Measurements from ENCODE around the gene WDR7.

DNA sequence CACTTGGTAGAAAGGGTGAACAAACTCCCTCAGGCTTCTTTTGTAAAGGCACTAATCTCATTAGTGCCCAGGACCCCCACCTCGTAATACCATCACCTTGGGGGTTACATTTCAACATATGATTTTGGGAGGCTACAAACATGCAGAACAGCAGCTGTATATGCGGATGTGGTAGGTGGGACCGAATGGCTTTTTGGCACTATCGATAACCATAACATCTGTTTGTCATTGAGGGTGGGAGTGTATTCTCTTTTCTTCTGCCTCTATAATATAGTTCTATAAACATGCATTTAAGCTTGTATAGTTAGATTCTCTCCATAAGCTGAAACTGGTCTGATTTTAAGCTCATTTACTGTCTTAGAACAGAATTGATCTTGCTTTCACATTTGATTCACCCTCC, 256.6 kb downstream of the WDR7 start:
- TF ChIP-seq, protein P1, sequence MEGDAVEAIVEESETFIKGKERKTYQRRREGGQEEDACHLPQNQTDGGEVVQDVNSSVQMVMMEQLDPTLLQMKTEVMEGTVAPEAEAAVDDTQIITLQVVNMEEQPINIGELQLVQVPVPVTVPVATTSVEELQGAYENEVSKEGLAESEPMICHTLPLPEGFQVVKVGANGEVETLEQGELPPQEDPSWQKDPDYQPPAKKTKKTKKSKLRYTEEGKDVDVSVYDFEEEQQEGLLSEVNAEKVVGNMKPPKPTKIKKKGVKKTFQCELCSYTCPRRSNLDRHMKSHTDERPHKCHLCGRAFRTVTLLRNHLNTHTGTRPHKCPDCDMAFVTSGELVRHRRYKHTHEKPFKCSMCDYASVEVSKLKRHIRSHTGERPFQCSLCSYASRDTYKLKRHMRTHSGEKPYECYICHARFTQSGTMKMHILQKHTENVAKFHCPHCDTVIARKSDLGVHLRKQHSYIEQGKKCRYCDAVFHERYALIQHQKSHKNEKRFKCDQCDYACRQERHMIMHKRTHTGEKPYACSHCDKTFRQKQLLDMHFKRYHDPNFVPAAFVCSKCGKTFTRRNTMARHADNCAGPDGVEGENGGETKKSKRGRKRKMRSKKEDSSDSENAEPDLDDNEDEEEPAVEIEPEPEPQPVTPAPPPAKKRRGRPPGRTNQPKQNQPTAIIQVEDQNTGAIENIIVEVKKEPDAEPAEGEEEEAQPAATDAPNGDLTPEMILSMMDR (IDR thresholded peaks at IDR 0.05) = no peak
- TF ChIP-seq JUNB (IDR thresholded peaks at IDR 0.05) (no peak), JUN (IDR thresholded peaks at IDR 0.05) (no peak), RCOR1 (IDR thresholded peaks at IDR 0.05; ENCODE audit: low read depth, low read length) (no peak), POLR2AphosphoS2 (conservative IDR thresholded peaks at IDR 0.05; ENCODE audit: low read length) (no peak), RAD21 (conservative IDR thresholded peaks at IDR 0.05 in 1 of 2, IDR thresholded peaks at IDR 0.05 in 1 of 2) (no peak), EP300 (IDR thresholded peaks at IDR 0.05) (no peak), HOXA7 (CRISPR knock-in tag; IDR thresholded peaks at IDR 0.05) (no peak), ZFP36 (IDR thresholded peaks at IDR 0.05; ENCODE audit: borderline replicate concordance, partially characterized antibody) (no peak), BHLHE40 (IDR thresholded peaks at IDR 0.05; ENCODE audit: low read depth, low read length) (no peak), FOSL2 (IDR thresholded peaks at IDR 0.05) (no peak), FOSL2 (CRISPR knock-in tag; IDR thresholded peaks at IDR 0.05) (no peak)
- TF ChIP-seq, protein P2, sequence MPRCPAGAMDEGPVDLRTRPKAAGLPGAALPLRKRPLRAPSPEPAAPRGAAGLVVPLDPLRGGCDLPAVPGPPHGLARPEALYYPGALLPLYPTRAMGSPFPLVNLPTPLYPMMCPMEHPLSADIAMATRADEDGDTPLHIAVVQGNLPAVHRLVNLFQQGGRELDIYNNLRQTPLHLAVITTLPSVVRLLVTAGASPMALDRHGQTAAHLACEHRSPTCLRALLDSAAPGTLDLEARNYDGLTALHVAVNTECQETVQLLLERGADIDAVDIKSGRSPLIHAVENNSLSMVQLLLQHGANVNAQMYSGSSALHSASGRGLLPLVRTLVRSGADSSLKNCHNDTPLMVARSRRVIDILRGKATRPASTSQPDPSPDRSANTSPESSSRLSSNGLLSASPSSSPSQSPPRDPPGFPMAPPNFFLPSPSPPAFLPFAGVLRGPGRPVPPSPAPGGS (IDR thresholded peaks at IDR 0.05) = no peak
- TF ChIP-seq, protein P3, sequence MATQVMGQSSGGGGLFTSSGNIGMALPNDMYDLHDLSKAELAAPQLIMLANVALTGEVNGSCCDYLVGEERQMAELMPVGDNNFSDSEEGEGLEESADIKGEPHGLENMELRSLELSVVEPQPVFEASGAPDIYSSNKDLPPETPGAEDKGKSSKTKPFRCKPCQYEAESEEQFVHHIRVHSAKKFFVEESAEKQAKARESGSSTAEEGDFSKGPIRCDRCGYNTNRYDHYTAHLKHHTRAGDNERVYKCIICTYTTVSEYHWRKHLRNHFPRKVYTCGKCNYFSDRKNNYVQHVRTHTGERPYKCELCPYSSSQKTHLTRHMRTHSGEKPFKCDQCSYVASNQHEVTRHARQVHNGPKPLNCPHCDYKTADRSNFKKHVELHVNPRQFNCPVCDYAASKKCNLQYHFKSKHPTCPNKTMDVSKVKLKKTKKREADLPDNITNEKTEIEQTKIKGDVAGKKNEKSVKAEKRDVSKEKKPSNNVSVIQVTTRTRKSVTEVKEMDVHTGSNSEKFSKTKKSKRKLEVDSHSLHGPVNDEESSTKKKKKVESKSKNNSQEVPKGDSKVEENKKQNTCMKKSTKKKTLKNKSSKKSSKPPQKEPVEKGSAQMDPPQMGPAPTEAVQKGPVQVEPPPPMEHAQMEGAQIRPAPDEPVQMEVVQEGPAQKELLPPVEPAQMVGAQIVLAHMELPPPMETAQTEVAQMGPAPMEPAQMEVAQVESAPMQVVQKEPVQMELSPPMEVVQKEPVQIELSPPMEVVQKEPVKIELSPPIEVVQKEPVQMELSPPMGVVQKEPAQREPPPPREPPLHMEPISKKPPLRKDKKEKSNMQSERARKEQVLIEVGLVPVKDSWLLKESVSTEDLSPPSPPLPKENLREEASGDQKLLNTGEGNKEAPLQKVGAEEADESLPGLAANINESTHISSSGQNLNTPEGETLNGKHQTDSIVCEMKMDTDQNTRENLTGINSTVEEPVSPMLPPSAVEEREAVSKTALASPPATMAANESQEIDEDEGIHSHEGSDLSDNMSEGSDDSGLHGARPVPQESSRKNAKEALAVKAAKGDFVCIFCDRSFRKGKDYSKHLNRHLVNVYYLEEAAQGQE (IDR thresholded peaks at IDR 0.05) = no peak
- TF ChIP-seq, protein P4, sequence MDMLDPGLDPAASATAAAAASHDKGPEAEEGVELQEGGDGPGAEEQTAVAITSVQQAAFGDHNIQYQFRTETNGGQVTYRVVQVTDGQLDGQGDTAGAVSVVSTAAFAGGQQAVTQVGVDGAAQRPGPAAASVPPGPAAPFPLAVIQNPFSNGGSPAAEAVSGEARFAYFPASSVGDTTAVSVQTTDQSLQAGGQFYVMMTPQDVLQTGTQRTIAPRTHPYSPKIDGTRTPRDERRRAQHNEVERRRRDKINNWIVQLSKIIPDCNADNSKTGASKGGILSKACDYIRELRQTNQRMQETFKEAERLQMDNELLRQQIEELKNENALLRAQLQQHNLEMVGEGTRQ (IDR thresholded peaks at IDR 0.05) = no peak

All from A549 (cell line).